Epithelial cell of proximal tubule (primary cell): ENCODE measurements around the gene CXCR6. TPM values are rescaled to one million over a fixed set of nuclear protein-coding genes. Genes with fewer than 3 reads are reported as not detected.

Experiments used
- DNase-seq: peaks from one replicate; pipeline ENCODE4 v3.0.0-alpha.2; 2011; ENCODE audit warnings: low read depth
- H3K4me3 ChIP-seq: 2 replicates; pipeline ENCODE4 v1.5.1; 2011; ENCODE audit warnings: low read depth, mild to moderate bottlenecking, low read length
- CTCF ChIP-seq: conservative IDR thresholded peaks from 2 replicates; pipeline ENCODE4 v1.5.1; 2012; ENCODE audit warnings: low read depth, mild to moderate bottlenecking, low read length
- total RNA-seq: library from RNA; depleted of rRNA; stranded (reverse); fragments of >200 nt; gene quantifications from 2 replicates; pipeline ENCODE4 v1.2.3, GENCODE V29; 2015

Gene CXCR6
- not detected in 2 replicates for total RNA-seq

- no peak for DNase-seq
- no peak for TF ChIP-seq CTCF
- H3K4me3 ChIP-seq: no peak within 1 kb of the TSS
Measured at GRCh38 chr3:45943207-45943846, at the start of gene CXCR6. Gene CXCR6, plus strand, starts transcription at chr3:45943464. Its CDS starts 3,018 bp downstream, at chr3:45946482.

GRCh38 chr3:45894015-45894414, 49.2 kb upstream of the CXCR6 start:
- no peak overlapping the region for H3K4me3 ChIP-seq
- no peak for DNase-seq
- TF ChIP-seq CTCF: no peak

GRCh38 chr3:45895686-45896468, 47.4 kb upstream of the CXCR6 start:
- TF ChIP-seq CTCF: no peak
- no peak for DNase-seq
- no peak overlapping the region for H3K4me3 ChIP-seq

GRCh38 chr3:45896956-45897355, 46.3 kb upstream of the CXCR6 start:
- no peak overlapping the region for H3K4me3 ChIP-seq
- no peak for DNase-seq
- TF ChIP-seq CTCF: no peak

- DNase-seq: no peak
- TF ChIP-seq CTCF: no peak
- H3K4me3 ChIP-seq: no peak overlapping the region
Measured at GRCh38 chr3:45904931-45905330, 38.3 kb upstream of the CXCR6 start.

- DNase-seq: no peak
- TF ChIP-seq CTCF: no peak
- H3K4me3 ChIP-seq: no peak overlapping the region
Measured at GRCh38 chr3:45905755-45906154, 37.5 kb upstream of the CXCR6 start.
